GM21390 (cell line): ENCODE data around the gene MACIR.
"Not testable (repeated sequence)": the region's sequence is repeated elsewhere in the genome, so short reads cannot be mapped to it uniquely, and the experiment has no call there.

ENCODE experiments used
- ATAC-seq: cut with Tn5 transposase; IDR thresholded peaks from one replicate; pipeline ENCODE4 v1.9.1; 2021; ENCODE audit not compliant: unreplicated experiment

Gene MACIR

GRCh38 chr5:103258368-103258956, at the start of gene MACIR:
MACIR (plus strand) TSS chr5:103258763; CDS start chr5:103275920, 17,157 bp downstream.
- ATAC-seq = peak; percentile 80

GRCh38 chr5:103209065-103209464, 49.5 kb upstream of the MACIR start:
- no peak for ATAC-seq

GRCh38 chr5:103210952-103211351, 47.6 kb upstream of the MACIR start:
- no peak for ATAC-seq

- ATAC-seq = peak; percentile 91
Observed at GRCh38 chr5:103211576-103212561, 46.7 kb upstream of the MACIR start.

- no peak for ATAC-seq
Observed at GRCh38 chr5:103216137-103216536, 42.4 kb upstream of the MACIR start.

- ATAC-seq = no peak
Observed at GRCh38 chr5:103216697-103217096, 41.9 kb upstream of the MACIR start.

- no peak for ATAC-seq
Observed at GRCh38 chr5:103217101-103217500, 41.5 kb upstream of the MACIR start.

- no peak for ATAC-seq
Observed at GRCh38 chr5:103218164-103218563, 40.4 kb upstream of the MACIR start.

GRCh38 chr5:103219074-103219473, 39.5 kb upstream of the MACIR start:
- ATAC-seq = not testable (repeated sequence)

GRCh38 chr5:103223031-103223955, 35.3 kb upstream of the MACIR start:
- ATAC-seq = no peak

- ATAC-seq = peak; percentile 99
Observed at GRCh38 chr5:103224118-103224893, 34.3 kb upstream of the MACIR start.

GRCh38 chr5:103224894-103225246, 33.7 kb upstream of the MACIR start:
- peak; percentile 17 for ATAC-seq

- ATAC-seq = no peak
Observed at GRCh38 chr5:103228061-103228460, 30.5 kb upstream of the MACIR start.

- no peak for ATAC-seq
Observed at GRCh38 chr5:103228588-103228987, 30.0 kb upstream of the MACIR start.

- peak; percentile 83 for ATAC-seq
Observed at GRCh38 chr5:103232393-103232999, 26.1 kb upstream of the MACIR start.

GRCh38 chr5:103234239-103234975, 24.2 kb upstream of the MACIR start:
- ATAC-seq = no peak

- no peak for ATAC-seq
Observed at GRCh38 chr5:103235891-103236290, 22.7 kb upstream of the MACIR start.

- no peak for ATAC-seq
Observed at GRCh38 chr5:103237778-103238177, 20.8 kb upstream of the MACIR start.

- no peak for ATAC-seq
Observed at GRCh38 chr5:103243665-103244064, 14.9 kb upstream of the MACIR start.
